NCI-H2029 (cell line): ENCODE data around the gene TEX50.
"Not testable (repeated sequence)": the region's sequence is repeated elsewhere in the genome, so short reads cannot be mapped to it uniquely, and the experiment has no call there.

Source experiments
- DNase-seq: peaks from one replicate; lab custom pipeline; 2025; lab: John Stamatoyannopoulos, UW

The TEX50 gene

GRCh38 chr1:173635116-173635515, at the start of gene TEX50:
Gene TEX50 (plus strand): TSS chr1:173635338. CDS start chr1:173635522, 184 bp downstream.
- DNase-seq: no peak

GRCh38 chr1:173590557-173590956, 44.6 kb upstream of the TEX50 start:
- DNase-seq: no peak

DNA sequence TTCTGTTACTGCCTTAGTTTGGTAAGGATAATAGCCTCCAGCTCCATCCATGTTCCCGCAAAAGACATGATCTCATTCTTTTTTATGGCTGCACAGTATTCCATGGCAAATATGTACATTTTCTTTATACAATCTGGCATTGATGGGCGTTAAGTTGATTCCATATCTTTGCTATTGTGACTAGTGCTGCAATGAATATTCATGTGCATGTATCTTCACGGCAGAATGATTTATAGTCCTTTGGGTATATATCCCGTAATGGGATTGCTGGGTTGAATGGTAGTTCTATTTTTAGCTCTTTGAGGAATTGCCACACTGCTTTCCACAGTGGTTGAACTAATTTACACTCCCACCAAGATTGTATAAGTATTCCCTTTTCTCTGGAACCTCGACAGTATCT, 44.0 kb upstream of the TEX50 start:
- not testable (repeated sequence) for DNase-seq

GRCh38 chr1:173596097-173596825, 38.9 kb upstream of the TEX50 start:
- DNase-seq: no peak

- DNase-seq: no peak
These were observed 33.5 kb upstream of the TEX50 start for GRCh38 chr1:173601588-173601987.

DNA sequence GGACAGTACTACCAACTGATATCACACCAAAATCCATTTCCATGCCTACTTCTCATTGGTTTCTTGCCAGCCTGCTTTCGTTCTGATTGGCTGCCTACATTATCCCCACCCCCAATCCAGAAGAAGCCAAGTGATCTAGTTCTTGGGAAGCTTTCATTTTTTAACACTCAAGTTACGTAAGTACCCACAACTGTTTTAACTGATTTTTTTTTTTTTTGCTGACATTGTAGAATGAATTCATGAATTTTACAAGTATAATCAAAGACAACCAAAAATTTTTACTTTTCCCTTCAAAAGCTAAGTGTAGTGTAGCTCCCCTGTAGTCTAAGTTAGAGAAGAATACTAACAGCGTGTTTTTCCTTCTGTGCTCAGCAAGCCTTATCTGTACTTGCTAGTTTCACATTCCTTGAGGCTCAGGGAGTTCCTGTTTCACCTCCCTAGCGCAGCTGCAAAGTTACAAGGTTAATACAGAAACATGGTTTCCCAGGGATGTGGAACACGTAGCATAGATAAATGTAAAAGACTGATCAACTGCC, 32.0 kb upstream of the TEX50 start, which contains the start of gene SLC9C2:
Gene SLC9C2 (minus strand): TSS at position 17 of the 536 bp plus-strand sequence. CDS start 1,296 bp downstream, outside the sequence.
- DNase-seq: no peak

GRCh38 chr1:173608503-173609216, 26.5 kb upstream of the TEX50 start:
- DNase-seq: no peak

GRCh38 chr1:173613086-173613485, 22.1 kb upstream of the TEX50 start:
- not testable (repeated sequence) for DNase-seq

DNA sequence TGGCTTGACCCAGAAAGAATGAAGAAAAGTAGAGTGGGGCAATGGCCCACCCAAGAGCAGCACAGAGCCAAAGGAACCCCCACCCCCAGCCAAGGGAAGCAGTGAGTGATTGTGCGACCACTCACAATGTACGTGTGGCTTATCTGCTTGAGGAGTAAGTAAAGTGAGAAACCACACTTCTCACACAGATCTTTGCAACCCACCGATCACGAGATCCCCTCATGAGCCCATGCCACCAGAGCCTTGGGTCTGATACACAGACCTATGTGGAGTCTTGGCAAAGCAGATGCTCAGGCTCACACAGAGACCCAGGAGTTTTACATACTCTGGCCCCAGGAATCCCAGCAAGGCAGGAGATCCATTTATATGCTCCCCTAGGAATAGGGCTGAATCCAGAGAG, 18.3 kb upstream of the TEX50 start:
- DNase-seq: no peak

- DNase-seq: no peak
These were observed 7.9 kb upstream of the TEX50 start for GRCh38 chr1:173627269-173627668.

DNA sequence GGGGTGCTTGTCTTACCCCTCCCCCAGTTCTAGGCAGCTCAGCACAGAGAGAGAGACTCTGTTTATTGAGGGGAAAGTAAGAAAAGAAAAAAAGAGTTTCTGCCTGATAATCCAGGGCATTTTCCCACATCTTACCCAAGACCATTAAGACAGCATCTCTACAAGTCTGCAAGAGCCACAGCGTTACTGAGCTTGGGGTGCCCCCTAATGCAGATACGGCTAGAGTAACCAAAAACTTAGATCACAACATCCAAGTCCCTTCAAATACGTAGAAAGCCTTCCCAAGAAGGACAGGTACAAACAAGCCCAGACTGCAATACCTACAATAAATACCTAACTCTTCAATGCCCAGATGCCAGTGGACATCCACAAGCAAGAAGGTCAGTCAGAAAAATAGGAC, 6.2 kb upstream of the TEX50 start:
- no peak for DNase-seq

GRCh38 chr1:173637236-173638042, 2.3 kb downstream of the TEX50 start:
- not testable (repeated sequence) for DNase-seq

DNA sequence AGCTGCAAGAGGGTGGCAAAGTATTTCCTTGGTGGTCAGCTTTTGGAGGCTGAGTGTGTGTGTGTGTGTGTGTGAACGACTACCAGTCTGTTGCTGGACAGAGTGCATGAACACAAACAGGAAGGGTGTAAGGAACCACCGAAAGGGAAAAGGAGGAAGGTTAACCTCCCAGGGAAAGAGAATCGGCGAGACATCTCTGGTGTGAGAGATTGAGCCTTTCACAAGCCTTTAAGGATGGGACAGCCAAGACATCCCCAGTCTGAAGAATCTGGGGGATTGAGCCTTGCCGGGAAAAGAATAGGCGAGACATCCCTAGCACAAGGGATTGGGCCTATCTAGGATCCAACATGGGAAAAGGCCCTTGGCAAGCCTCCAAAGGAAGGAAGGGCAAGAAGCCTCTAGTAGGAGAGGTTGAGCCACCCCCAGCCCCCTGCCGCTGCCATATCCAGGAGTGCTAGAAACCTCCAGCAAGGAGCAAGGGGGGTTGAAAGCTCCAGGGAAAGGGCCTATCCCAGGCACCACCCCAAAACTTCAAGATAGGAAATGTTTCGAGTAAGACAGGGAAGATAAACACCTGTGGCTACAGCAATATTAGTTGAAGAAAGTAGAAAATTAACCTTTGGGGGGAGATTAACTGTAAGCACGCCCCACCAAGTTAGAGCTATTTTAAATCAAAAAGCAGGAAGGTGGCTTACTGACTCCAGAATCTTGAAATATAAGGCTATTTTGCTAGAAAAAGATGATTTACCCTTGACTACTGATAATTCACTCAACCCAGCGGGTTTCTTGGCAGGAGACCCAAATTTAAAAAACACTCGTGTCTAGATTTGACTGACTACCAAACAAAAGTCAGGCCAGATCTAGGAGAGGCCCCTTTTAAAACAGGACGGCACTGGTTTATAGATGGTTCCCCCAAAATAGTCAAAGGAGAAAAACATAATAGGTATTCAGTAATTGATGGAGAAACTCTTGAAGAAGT, 3.2 kb downstream of the TEX50 start:
- DNase-seq: no peak

DNA sequence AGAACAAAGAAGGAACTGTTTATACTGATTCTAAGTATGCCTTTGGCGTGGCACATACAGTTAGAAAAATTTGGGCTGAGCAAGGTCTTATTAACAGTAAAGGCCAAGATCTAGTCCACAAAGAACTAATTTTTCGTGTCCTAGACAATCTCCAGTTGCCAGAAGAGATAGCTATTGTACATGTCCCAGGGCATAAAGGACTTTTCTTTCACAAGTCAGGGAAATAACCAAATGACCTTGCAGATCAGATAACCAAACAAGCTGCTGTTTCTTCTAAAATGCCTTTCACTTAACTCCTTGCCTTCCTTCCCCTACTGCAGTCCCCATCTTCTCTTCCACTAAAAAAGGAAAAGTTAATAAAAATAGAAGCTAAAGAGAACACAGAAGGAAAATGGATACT, 4.0 kb downstream of the TEX50 start:
- no peak for DNase-seq

DNA sequence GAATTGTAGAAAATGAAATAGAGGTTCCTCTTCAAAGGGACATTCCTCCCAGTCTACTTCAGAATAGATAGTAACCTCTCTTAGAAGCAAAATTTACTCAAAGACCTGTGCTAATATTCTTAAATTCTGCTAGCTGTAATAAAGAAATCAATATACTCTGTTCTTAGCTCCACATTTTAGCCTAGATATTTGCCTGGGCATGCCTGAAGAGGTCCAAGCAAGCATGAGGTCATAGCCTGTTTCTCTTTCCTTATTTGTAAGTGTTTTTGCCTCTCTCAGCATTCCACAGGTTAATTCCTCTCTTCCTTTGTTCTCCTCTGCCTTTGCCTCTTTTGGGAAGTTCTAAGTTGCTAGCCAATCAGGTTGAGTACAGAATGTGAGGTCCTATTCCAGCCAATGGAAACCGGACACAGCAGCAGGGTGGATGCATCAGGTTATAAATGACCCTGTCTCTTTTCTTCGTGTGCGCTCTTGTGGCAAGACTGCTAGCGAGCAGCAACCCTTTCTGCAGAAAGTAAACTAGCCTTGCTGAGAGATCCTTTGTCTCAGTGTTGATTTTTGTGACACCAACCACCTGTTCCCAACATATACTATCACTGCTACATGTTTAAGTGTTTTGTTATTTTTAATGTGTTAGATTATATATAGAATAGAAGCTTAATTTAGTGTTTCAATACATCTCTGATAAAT, 7.5 kb downstream of the TEX50 start:
- DNase-seq: not testable (repeated sequence)

DNA sequence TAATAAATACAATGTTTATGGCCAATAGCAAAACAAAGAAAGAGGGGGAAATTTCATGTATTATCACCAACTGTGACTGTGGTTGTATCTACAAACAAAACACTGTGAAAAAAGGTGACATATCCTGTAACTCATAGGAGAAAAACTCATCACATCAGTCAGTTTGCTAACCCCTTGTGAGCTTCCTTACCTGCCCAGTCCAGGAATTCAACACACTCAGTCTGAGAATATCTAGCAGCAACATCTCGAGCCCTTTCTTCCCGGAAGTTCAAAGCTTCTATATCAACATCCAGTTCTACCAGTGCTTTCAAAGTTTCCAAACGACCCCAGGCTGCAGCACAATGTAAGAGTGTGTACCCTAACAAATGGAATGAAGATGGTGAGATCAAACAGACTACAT, 11.5 kb downstream of the TEX50 start:
- DNase-seq: no peak

DNA sequence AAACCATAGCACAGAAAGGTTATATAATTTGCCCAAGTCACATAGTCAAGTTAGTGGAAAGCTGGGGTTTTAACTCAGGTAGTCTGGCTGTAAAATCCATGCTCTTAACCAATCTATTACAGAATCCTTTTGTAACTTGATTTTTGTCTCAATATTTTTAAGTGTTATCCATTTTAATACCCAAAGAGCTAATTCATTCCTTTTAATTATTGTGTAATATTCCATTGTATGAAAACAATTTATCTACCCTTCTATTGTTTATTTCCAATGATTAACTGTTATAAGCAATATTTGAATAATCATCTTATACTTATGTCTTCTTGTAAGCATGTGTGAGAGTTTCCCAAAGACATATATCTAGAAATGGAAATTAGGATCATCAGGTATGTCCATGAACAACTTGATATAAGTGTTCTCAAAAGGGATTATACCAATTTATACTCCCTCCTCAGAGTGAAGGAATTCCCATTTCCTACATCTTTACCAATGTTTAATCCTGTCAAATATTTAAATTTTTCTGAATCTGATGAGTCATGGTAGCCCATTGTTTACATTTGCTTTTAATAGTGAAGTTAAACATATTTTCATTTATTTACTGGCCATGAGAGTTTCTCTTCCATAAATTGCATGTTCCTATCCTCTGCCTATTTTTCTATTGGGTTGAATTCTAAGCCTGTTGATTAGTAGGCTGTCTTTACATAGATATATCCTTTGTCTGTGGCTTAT, 13.9 kb downstream of the TEX50 start:
- no peak for DNase-seq

GRCh38 chr1:173660306-173660705, 25.2 kb downstream of the TEX50 start:
- DNase-seq: no peak

- no peak for DNase-seq
These were observed 26.1 kb downstream of the TEX50 start for GRCh38 chr1:173661271-173661670.

DNA sequence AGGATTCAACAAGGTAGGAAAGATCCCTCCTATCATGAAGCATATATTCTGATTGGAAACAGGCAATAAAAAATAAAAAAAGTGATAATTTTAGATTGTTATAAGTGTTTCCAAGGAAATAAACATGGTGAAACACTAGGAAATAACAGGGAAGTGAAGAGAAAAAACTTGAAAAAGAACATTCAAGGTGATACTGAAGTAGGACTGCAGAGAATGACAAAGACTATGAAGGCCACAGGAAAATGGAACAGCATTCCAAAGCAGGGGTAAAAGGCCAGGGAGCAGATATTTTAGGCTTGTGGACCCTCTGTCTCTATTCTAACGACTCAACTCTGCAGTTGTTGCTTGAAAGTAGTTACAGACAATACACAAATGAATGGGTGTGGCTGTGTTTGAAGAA, 26.6 kb downstream of the TEX50 start:
- no peak for DNase-seq
